ENCODE measurements around the gene ETV2. TPM values are rescaled to one million over a fixed set of nuclear protein-coding genes. Genes with fewer than 3 reads are reported as not detected.
A peak's percentile ranks its signal among the peaks of the same experiment; 100 is the strongest.

The ETV2 gene
- total and polyA plus RNA-seq, 2 donors (not counting 3 experiments of a cell fraction or from before 2014, with no cell fraction given): 1.0 to 1.5 TPM

DNA sequence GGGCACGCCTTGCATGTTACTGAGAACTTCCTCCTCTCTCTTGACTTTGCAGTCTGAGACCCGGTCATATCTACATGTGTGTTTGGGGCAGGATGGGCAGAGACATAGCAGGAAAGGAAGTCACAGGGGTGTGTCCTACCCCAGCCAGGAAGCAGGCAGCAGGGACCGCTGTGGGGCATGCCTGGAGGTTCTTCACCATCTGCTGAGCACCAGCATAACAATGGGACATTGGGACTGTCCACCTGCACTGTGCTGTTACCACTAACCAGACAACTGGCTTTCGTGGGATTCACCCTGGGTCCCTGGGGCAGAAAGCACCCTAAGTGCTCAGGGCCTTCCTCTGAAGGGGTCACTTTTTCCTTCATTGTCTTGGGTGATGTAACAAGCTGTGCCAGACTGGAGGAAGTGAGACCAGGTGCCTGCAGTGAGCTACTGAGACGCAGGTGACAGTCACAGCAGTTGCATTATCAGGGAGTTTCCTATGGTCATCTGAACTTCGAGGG, 31.6 kb upstream of the ETV2 start:
- H3K4me1 ChIP-seq (ENCODE audit: control insufficient read depth, extremely low read depth, insufficient read depth, low read length): peaks cover 3% of the 10 kb centered on the region
- no TSS peak for BruUV-seq (replicated peaks)
- no peaks in the 10 kb centered on the region for H4K20me1 ChIP-seq (replicated peaks; ENCODE audit: control insufficient read depth, extremely low read depth, insufficient read depth, low read length)
- H3K79me2 ChIP-seq (ENCODE audit: control insufficient read depth, insufficient read depth, low read length): no peaks in the 10 kb centered on the region
- H3K9me1 ChIP-seq (replicated peaks; ENCODE audit: control insufficient read depth, extremely low read depth, insufficient read depth, low read length): no peaks in the 10 kb centered on the region
- TF ChIP-seq JUN (IDR thresholded peaks at IDR 0.05; ENCODE audit: borderline replicate concordance, insufficient read depth, insufficient read length, low read depth) (no peak), FOS (IDR thresholded peaks at IDR 0.05; ENCODE audit: borderline replicate concordance, insufficient read depth, low read length) (no peak), EZH2 (IDR thresholded peaks at IDR 0.05; ENCODE audit: borderline replicate concordance, low read depth, low read length, severe bottlenecking) (no peak), POLR2A (IDR thresholded peaks at IDR 0.05; ENCODE audit: low read depth, low read length) (no peak), POLR2AphosphoS5 (IDR thresholded peaks at IDR 0.05; ENCODE audit: insufficient read depth, low read depth, low read length) (no peak)
- TF ChIP-seq, protein P1, sequence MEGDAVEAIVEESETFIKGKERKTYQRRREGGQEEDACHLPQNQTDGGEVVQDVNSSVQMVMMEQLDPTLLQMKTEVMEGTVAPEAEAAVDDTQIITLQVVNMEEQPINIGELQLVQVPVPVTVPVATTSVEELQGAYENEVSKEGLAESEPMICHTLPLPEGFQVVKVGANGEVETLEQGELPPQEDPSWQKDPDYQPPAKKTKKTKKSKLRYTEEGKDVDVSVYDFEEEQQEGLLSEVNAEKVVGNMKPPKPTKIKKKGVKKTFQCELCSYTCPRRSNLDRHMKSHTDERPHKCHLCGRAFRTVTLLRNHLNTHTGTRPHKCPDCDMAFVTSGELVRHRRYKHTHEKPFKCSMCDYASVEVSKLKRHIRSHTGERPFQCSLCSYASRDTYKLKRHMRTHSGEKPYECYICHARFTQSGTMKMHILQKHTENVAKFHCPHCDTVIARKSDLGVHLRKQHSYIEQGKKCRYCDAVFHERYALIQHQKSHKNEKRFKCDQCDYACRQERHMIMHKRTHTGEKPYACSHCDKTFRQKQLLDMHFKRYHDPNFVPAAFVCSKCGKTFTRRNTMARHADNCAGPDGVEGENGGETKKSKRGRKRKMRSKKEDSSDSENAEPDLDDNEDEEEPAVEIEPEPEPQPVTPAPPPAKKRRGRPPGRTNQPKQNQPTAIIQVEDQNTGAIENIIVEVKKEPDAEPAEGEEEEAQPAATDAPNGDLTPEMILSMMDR (IDR thresholded peaks at IDR 0.05; ENCODE audit: extremely low read depth in 1 of 2, insufficient read depth in 1 of 2, low read depth in 1 of 2, low read length in 2 of 2): no peak
- H3K9me3 ChIP-seq (replicated peaks; ENCODE audit: control insufficient read depth, insufficient read depth, low read length): no peaks in the 10 kb centered on the region
- no peaks in the 10 kb centered on the region for H3K27me3 ChIP-seq (ENCODE audit: control insufficient read depth in 2 of 2, insufficient read depth in 2 of 2, low read length in 2 of 2)
- H3K4me2 ChIP-seq (ENCODE audit: insufficient read depth, low read length): no peak overlapping the region
- DNase-seq (ENCODE audit: low read depth, low spot score) (no peak), FAIRE-seq (no peak)
- H3K9ac ChIP-seq (replicated peaks; ENCODE audit: extremely low read depth, insufficient read depth, low read length): no peak overlapping the region
- no peak overlapping the region for H2AFZ ChIP-seq (ENCODE audit: low read depth, low read length)
- H3K27ac ChIP-seq (ENCODE audit: insufficient read depth, low read depth, low read length): no peak overlapping the region
- intact Hi-C loops (cut with micrococcal nuclease) (no loop called here), dilution Hi-C loops (cut with MboI; ENCODE audit: extremely low pct_ligation_motif_present, low sequenced_read_pairs) (no loop called here)
- POLR2A ChIA-PET: no interaction called here
- CTCF ChIA-PET: no interaction called here
- H3K36me3 ChIP-seq (ENCODE audit: control insufficient read depth in 2 of 2, extremely low read depth in 1 of 2, insufficient read depth in 2 of 2, low read length in 2 of 2): no peaks in the 10 kb centered on the region
- H3K4me3 ChIP-seq (replicated peaks in 1 of 3; ENCODE audit: insufficient read depth in 1 of 3, low read depth in 1 of 3, low read length in 3 of 3): no peak overlapping the region

DNA sequence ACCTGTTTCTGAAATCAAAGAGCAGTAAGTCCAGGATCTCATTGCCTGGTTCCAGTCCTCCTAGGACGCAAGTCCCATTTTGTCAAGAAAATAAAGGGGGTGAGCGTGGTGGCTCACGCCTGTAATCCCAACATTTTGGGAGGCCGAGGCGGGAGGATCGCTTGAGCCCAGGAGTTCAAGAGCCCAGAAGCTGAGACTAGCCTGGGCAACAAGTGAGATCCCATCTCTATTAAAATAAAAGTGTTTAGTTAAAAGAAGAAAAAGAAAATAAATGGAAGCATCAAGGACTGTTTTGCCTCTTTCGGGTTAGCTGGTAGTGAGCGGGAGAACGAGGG, 29.4 kb upstream of the ETV2 start:
- BruUV-seq (replicated peaks): no TSS peak
- ChIA-PET POLR2A (no interaction called here), CTCF (no interaction called here)
- Histone ChIP-seq H3K9ac (replicated peaks; ENCODE audit: extremely low read depth, insufficient read depth, low read length) (no peak overlapping the region), H3K27ac (ENCODE audit: insufficient read depth, low read depth, low read length) (no peak overlapping the region), H3K27me3 (ENCODE audit: control insufficient read depth in 2 of 2, insufficient read depth in 2 of 2, low read length in 2 of 2) (no peaks in the 10 kb centered on the region), H3K9me3 (replicated peaks; ENCODE audit: control insufficient read depth, insufficient read depth, low read length) (no peaks in the 10 kb centered on the region), H3K9me1 (replicated peaks; ENCODE audit: control insufficient read depth, extremely low read depth, insufficient read depth, low read length) (no peaks in the 10 kb centered on the region), H3K36me3 (ENCODE audit: control insufficient read depth in 2 of 2, extremely low read depth in 1 of 2, insufficient read depth in 2 of 2, low read length in 2 of 2) (no peaks in the 10 kb centered on the region), H3K4me3 (replicated peaks in 1 of 3; ENCODE audit: insufficient read depth in 1 of 3, low read depth in 1 of 3, low read length in 3 of 3) (peak overlapping the region in 2 of 3 experiments; percentile 76 to 84), H2AFZ (ENCODE audit: low read depth, low read length) (peak overlapping the region; percentile 87), H3K79me2 (ENCODE audit: control insufficient read depth, insufficient read depth, low read length) (no peaks in the 10 kb centered on the region), H3K4me1 (ENCODE audit: control insufficient read depth, extremely low read depth, insufficient read depth, low read length) (peaks cover 3% of the 10 kb centered on the region), H4K20me1 (replicated peaks; ENCODE audit: control insufficient read depth, extremely low read depth, insufficient read depth, low read length) (no peaks in the 10 kb centered on the region), H3K4me2 (ENCODE audit: insufficient read depth, low read length) (peak overlapping the region; percentile 93)
- FAIRE-seq (no peak), DNase-seq (ENCODE audit: low read depth, low spot score) (no peak)
- intact Hi-C loops (cut with micrococcal nuclease): loop anchor here (1.0 kb wide), 3 partner anchors 16 to 67 kb away; partner anchors contain the start of gene TMEM147
- TF ChIP-seq MYC (IDR thresholded peaks at IDR 0.05; ENCODE audit: low read depth, low read length): no peak
- dilution Hi-C loops (cut with MboI; ENCODE audit: extremely low pct_ligation_motif_present, low sequenced_read_pairs): no loop called here
